Hepatic stellate cell (primary cell): ENCODE data around the gene TGFBRAP1.

ENCODE experiments used
- DNase-seq: peaks from one replicate; pipeline ENCODE4 v3.0.0; 2011; ENCODE audit warnings: low spot score

The TGFBRAP1 gene, protein sequence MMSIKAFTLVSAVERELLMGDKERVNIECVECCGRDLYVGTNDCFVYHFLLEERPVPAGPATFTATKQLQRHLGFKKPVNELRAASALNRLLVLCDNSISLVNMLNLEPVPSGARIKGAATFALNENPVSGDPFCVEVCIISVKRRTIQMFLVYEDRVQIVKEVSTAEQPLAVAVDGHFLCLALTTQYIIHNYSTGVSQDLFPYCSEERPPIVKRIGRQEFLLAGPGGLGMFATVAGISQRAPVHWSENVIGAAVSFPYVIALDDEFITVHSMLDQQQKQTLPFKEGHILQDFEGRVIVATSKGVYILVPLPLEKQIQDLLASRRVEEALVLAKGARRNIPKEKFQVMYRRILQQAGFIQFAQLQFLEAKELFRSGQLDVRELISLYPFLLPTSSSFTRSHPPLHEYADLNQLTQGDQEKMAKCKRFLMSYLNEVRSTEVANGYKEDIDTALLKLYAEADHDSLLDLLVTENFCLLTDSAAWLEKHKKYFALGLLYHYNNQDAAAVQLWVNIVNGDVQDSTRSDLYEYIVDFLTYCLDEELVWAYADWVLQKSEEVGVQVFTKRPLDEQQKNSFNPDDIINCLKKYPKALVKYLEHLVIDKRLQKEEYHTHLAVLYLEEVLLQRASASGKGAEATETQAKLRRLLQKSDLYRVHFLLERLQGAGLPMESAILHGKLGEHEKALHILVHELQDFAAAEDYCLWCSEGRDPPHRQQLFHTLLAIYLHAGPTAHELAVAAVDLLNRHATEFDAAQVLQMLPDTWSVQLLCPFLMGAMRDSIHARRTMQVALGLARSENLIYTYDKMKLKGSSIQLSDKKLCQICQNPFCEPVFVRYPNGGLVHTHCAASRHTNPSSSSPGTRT

DNA sequence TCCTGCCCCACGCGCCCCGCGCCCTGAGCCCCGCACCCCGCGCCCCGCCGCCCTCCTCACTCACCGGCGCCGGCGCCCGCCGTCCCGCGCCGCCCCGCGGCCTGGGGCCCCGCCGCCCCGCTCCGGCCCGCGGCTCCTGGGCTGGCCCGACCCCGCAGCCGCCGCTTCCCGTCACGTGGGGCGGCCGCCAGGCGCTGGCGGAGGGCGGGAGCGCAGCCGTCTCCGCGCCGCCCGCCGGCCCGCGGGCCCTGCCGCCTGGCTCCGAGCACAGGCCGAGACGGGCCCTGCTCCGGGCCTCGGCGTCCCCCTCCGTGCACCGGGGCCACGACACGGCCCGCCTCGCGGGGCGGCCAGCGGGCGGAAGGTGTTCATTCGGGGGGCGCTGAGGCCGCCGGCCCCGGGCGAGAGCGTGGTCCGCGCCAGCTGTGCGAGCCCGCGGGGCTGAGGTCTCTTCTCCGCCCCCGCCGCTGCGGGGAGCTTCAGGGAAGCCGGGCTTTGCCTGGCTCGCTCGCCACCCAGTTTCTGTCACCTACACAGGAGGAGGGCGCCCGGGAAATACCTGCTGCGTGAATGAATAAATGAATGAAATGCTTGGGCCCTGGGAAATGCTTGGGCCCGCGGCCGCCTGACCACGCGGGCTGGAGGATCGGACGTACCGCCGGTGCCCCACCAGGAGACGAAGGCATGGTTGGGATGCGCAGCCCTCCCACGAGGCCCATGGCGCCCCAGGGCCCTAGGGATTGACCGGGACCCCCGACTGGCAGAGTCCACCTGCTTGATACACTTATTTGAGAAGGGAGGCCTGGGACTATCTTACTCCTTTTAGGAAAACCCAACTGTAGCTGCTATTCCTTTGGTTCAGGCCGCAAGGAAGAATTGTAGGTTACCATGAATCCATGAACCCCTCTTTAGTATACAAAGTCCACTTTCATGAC is at the start of gene TGFBRAP1:
Gene TGFBRAP1, minus strand, starts transcription at position 175 of the 935 bp plus-strand sequence. CDS start 21,434 bp downstream, outside the sequence.
- peak; percentile 59 for DNase-seq

DNA sequence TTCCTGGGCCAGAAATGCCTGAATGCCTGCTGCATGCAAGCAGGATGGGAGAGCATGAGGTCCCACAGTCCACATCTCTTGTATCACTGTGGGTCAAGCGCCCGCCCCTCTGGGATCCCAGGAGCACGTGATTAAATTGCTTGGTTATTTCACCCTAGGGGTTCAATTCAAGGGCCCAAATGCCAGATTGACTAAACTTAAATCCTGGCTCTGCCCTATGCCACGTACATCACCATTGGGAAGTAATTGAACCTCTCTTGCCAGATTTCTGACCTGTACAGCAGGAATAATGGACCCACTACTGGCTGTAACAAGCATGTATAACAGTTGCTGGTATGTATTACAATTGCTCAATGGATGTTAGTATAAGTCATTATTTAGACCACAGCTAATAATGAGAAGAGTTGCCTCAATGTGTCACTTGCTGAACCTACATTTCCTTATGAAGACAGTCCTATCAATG is 49.4 kb upstream of the TGFBRAP1 start:
- no peak for DNase-seq

DNA sequence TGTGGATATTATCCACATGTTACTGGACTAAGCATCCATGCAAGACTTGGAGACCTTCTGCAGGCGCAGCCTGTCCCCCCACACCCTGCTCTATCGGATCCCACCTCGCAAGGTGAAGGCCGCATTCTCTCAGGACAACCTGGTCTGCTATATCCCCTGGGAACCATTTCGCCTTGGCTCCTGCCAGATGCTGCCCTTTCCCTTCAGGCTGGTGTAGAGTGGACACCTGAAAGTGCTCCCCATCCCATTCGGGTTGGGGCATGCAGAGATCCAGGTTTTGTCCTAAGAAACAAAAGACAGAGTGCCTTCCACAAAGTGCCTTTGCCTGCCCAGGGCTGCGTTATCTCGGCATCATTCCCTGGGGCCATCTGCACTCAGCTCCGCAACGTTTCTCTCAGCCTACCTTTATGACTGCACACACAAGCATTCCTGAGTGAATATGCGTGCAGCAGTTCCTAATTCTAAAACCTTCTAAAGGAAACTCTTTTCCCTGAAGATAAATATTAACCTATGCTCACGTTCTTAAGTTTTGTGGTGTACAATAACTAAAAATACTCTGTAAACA is 48.8 kb upstream of the TGFBRAP1 start:
- no peak for DNase-seq

DNA sequence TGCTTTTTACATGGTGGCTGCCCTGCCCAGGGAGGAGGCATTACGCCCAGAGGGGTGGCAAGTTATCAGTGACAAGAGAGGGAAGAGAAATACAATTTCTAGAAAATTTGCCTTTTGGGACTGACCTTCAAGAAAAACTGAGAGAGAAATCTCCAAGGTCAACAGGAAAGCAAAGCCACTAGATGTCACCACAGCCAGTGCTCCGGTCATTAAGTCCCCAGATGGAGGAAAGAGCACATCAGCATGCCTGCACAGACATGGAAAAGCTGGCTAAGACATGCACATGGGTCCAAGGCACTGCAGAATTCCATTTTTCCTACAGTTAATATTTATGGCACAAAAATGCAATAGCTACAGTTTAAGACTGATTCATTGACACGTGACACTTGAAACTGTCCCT is 48.3 kb upstream of the TGFBRAP1 start:
- DNase-seq = no peak

DNA sequence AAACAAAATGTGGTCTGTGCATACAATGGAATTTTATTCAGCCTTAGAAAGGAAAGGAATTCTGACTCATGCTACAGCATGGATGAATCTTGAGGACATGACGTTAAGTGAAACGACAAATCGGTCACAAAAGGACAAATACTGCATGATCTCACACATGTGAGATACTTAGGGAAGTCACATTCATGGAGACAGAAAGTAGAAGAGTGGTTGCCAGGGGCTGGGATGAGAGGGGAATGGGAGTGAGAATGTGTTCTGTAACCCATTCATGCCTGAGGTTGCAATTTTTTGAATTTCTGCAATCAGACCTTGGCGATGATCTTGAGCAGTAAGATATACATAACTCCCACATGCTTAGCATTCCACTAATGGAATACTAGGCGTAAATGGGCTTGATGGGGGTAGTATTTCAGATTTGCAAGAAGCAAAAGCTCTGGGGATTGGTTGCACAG is 47.3 kb upstream of the TGFBRAP1 start:
- DNase-seq = no peak

DNA sequence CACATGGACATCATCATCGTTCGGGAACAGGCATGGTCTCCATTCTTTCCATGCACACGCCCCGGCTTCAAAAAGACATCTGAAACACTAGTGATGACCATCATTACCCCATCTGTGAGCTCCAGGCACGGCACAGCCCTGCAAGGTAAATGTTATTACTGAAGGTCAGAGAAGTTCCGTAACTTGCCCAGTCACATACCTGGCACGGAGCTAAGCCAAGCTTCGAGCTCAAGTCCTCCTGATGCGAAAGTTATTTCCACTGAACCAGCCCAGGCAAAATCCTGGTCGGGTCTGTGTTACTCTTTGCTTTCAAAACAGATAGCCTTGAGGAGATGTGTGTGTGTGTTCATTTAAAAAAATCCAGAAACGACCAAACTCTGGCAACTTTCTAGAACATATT is 46.5 kb upstream of the TGFBRAP1 start:
- DNase-seq = no peak

DNA sequence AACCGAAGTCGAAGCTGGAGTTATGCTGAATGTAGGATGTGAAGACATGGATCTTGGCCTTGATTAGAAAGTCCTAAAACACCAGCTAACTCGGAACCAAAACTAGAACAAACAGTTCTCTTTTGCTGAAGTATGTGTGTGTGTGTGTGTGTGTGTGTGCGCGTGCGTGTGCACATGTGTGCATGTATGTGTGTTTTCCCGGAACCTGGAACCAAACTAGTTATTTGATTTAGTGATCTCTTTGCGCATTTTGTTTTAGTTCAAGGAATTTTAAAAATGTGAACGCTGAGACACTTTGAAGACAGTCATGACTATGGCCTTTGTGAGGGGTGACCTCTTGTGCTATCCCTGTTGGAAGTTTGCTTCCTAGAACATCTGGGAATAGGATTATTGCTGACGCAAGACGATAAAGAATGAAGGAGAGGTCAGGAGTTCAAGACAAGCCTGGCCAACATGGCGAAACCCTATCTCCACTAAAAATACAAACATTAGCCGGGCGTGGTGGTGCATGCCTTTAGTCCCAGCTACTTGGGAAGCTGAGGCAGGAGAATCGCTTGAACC is 45.5 kb upstream of the TGFBRAP1 start:
- DNase-seq = no peak

DNA sequence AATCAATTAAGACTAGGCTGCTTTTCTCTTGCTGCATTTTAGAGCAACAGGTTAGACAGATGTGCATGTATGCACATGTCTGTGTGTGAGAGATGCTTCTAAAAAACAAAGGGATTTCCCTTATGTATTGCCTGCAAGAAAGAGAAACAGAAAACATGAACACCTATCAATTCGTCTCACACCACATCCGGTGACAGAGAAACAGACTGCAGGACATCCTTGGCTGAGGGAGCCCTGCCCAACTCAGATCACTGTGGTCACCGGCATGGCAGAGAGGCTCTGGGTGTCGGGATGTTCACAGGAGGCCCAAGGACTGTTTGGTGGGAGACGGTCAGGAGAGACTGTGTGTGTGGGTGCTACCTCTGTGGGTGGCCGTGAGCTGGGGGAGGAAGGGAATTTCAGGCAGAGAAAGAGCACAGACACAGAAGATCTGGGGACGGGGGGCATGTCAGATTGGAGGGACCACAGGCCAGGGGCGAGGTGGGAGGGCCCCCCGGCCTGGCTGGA is 44.4 kb upstream of the TGFBRAP1 start:
- no peak for DNase-seq

DNA sequence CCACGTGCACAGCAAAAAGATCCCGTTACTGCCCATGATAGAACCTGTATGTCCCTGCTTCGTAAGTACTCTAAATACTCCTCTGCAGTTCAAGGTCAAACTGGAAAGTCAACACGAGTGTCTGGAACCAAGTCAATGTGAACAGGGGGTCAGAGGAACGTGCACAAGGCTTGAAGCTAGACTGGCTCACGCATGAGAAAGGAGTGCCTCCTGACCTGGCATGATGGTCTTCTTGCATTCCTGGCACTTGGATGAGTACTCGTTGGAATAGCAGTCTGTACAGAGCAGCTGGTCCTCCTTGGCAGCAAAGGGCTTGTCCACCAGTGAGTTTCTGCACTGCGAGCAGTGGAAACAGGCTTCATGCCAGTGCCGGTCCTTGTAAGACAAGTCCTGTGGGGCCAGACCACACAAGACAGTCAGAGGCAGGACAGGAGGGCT is 43.8 kb upstream of the TGFBRAP1 start:
- no peak for DNase-seq

DNA sequence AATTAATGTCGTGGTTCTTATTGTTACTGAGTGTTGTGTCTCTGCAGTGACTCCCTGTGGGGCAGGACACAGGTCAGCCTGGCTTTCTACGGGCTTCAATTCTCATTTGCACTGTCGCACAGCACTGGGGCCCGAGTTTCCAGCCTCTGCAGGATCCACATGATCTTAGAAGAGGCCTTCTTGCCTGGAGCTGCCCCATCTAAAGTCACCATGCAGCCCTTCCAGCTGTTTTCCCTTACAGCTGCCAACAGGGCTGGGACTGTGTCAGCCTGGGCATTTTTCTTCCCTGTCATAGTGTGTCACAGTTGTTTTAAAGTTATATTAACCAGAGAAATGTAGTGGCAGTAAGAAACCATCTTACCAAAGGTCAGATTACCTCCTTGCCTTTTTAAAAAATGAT is 42.3 kb upstream of the TGFBRAP1 start:
- no peak for DNase-seq

DNA sequence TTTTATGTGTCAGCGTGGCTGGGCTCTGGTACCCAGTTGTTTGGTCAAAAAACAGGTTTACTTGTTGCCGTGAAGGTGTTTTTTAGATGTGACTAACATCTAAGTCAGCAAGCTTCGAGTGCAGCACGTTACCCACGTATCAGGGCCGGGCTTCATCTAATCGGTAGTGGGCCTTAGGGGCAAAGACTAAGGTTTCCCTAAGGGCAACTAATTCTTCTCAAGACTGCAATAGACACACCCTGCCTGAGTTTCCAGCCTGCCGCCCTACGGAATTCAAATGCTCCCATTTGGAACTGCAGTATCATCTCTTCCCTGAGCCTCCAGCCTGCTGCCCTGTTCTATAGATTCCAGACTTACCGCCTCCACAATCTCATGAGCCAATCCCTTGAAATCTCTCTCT is 41.6 kb upstream of the TGFBRAP1 start:
- DNase-seq = no peak

DNA sequence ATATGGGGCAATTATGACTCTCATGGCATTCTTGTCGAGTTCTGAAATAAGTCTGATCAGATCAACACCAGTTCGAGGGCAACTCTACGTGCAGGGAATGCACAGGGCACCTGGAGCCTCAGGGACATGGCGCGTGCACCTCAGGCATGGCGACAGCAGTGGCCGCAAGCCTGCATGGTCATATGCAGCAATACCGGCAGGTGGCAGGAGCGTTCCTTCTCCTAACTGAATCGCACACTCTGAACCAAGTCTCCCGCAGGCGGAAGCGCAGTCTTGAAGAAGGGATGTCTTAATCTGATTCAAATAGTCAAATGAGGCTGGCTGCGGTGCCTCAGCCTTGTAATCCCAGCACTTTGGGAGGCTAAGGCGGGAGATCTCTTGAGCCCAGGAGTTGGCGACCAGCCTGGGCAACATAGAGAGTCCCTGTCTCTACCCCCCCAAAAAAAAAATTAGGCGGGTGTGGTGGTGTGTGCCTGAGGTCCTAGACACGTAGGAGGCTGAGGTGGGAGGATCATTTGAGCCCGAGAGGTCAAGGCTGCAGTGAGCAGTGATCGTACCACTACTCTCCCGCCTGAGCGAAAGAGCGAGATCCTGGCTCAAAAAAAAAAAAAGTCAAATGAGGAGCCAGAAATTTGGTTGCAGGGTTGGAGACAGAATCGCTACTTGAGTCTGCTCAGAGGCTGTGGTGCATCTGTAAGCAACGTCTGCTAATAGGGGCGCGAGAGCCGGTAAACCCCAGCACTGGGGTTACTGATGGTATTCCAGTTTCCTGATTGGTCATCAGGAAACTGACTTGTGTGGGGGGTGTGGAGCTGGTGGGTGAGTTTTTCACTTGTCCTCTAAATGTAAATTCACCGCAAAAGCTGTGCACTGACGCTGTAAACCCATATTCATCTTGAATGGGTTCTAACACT is 40.5 kb upstream of the TGFBRAP1 start:
- peak; percentile 53 for DNase-seq

DNA sequence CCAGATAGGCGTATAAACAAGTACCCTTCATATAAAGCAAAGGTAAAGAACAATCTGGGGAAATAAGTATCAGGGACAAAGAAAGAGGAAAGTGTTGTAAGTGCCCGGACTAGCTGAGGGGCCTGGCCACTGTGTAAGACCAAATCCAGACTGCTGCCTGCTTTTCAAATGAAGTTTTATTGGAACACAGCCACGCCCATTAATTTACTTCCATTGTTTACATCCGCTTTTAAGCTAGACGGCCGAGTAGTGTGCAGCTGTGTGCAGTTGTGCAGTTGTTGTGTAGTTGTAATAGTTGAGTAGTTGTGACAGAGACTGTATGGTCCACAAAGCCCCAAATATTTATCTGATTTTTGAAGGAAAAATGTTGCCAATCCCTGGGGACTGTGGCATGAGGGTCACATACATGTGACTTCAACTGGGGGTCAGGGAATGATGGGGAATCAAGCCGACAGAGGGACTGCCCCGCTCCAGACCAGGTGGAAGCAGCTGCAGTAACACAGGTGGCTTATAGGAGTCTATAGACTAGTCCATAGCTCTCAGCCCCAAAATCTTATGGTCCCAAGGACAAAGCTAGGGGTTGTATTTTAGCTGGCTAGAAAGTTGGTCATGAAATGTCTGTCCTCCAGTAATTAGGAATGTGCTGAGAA is 39.3 kb upstream of the TGFBRAP1 start:
- no peak for DNase-seq

DNA sequence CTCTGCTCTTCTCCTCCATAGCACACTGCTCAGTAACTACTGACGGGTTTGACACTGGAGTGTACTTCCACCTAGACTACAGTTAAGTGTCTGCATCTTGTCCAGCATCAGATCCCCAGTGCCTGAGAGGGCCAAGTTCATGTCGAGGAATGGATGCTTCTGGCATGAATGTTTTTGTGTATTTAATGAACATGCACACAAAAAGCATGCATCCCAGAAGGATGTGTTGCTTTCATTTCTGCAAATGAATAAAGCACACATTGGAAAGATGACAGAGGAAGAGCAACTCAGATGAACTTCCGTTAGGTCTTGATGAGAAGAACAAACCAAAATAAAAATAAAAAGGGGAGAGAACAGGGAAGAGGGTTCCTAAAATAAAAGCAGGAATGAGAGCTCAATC is 35.7 kb upstream of the TGFBRAP1 start:
- DNase-seq = no peak

DNA sequence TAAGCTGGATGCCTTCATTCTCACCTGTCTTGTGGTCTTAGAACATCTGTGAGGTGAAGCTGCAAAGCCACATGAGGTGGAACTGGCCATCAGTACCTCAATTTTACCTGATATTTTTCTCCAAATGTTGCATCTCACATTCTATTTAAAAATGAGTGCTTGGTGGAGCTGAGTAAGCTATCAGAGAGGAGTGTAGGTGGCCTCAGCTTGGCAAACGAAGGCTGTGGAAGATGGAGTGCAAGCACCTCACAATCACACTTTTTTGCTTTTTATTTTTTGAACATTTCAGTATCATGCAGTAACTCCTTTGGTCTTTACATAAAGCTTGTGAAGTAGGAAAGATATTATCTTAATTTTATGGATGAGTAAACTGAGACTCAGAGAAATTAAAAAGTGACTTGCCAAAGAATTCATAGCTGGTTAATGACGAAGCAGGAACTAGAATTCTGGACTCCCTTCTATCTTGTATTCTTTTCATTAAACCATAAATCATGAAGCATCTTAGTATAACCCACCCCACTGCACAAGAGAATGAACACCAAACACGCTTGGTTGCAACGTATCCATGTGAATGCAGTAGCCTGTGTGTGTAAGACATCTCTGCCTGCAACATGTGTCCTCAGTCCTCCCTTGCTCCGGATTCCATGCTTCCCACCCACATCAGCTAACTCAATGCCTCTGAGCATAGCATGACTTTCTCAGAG is 35.1 kb upstream of the TGFBRAP1 start:
- no peak for DNase-seq

DNA sequence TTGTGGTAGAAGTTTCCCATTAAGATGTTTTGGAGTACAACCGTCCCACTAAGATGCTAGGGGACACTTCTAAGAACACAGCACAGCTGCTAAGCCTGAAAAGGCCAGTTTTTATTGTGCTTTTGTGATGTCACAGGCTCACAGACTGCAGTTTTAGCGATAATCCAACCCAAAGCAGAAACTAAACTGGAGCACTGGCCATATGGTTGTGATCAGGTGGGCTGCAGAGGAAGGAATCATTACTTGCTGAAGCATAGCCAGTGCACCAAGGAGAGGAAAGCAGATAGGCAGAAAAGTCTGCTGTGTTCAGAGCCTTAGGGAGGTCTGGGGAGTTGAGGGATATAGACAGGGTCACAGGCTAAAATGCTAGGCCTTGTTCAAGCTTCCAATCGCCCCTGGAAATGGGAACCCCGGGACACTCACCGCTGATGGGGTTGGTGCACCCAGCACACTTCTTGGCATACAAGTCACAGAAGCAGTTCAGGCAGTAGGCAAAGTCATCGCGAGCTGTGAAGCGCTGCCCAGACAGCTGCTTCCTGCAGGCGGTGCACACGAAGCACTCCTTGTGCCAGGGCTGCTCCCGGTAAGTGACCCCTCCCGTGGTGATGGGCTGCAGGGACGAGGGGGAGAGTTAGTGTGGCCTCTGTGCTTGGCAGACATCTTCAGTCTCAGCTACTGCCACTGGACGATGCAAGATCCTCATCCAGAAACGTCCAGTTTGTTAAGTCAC is 33.5 kb upstream of the TGFBRAP1 start:
- no peak for DNase-seq

DNA sequence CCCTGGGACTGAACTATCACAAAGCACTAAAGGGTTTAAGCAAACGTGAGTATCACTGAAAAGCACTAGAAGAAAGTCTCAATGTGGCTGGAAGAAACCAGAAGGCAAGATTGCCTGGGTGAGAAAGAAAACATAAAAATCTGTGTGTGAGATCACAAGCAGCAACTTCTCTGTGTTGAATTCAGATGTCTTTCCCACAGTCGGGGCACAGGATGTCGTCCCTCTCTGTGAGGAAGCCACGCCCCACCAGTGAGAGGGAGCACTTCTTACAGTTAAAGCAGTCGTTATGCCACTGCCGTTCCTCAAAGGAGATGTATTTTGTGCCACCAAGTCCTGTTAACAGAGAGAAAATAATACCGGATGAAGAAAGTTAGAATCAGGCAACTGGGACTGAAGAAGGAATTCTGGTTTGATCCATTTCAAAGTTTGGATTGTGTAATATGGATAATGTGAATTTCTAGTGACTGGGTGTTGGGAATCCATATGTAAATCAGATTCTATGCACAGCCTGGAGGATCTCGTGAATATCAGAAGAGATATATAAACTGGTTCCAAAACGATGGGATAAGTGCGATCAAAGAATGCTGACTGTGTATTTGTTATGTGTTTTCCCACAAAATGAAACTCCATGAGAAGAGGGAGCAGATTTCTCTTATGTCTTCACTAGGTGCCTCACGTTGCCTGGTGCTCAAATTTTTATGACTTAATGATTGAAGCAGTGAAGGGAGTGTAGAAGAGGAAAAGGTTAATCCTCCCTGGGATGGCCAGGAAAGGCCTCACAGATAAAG is 31.8 kb upstream of the TGFBRAP1 start:
- no peak for DNase-seq
